K562 (cell line): Measurements from ENCODE around the gene FMNL3. TPM values are rescaled to one million over a fixed set of nuclear protein-coding genes. Genes with fewer than 3 reads are reported as not detected.

ENCODE experiments used
- ARID1B ChIP-seq: fragments of 450-650 bp; IDR thresholded peaks from 2 replicates; pipeline ENCODE4 v1.6.1; 2016; ENCODE audit warnings: antibody characterized with exemption, mild to moderate bottlenecking, inconsistent platforms
- ATF1 ChIP-seq, 2 experiments: fragments of 450-650 bp in 1 of 2; IDR thresholded peaks; 2 replicates each; pipeline ENCODE4 v1.6.1; 2016; ENCODE audit warnings: missing compliant biosample characterization in 1 of 2, missing genetic modification characterization in 1 of 2
- EP400 ChIP-seq: fragments of 450-650 bp; IDR thresholded peaks from 2 replicates; pipeline ENCODE4 v1.6.1; 2017; ENCODE audit warnings: antibody characterized with exemption, mild to moderate bottlenecking, moderate library complexity
- HDAC6 ChIP-seq: IDR thresholded peaks from 2 replicates; pipeline ENCODE4 v1.6.1; 2012; ENCODE audit warnings: low read depth, mild to moderate bottlenecking, control low read depth, inconsistent platforms, low read length, moderate library complexity
- HMGN3 ChIP-seq: IDR thresholded peaks from 2 replicates; pipeline ENCODE4 v1.6.1; 2011; ENCODE audit warnings: borderline replicate concordance, low read depth, mild to moderate bottlenecking, mixed read lengths, low read length; ENCODE audit not compliant: insufficient read length; ENCODE audit errors: extremely low read depth
- MAX ChIP-seq: sonication (generic); formaldehyde crosslinking; IDR thresholded peaks from 2 replicates; pipeline ENCODE4 v1.9.0; 2022; ENCODE audit warnings: mild to moderate bottlenecking, missing genetic modification reagents
- MYC ChIP-seq, 2 experiments: fragments of 250-450 bp in 1 of 2; sonication (Bioruptor Pico) in 1 of 2; IDR thresholded peaks; 2 replicates each; pipeline versions ENCODE4 v1.5.1 to v1.6.1; 2012 to 2021; ENCODE audit warnings: low read depth in 2 of 2, borderline replicate concordance in 1 of 2, improper control_type of control experiment in 1 of 2, low read length in 1 of 2, mild to moderate bottlenecking in 1 of 2, moderate library complexity in 1 of 2
- NCOA1 ChIP-seq: fragments of 450-650 bp; IDR thresholded peaks from 2 replicates; pipeline ENCODE4 v1.6.1; 2016; ENCODE audit warnings: low read depth
- NR2F6 ChIP-seq: fragments of 450-650 bp; formaldehyde crosslinking; IDR thresholded peaks from 2 replicates; pipeline ENCODE4 v1.4.0; 2020; ENCODE audit warnings: mild to moderate bottlenecking
- RAD21 ChIP-seq, 2 experiments: fragments of 250-450 bp in 1 of 2; fragments of 450-650 bp in 1 of 2; sonication (Bioruptor Pico) in 1 of 2; formaldehyde crosslinking in 1 of 2; IDR thresholded peaks in 1 of 2; conservative IDR thresholded peaks in 1 of 2; 2 replicates each; pipeline versions ENCODE4 v1.4.0 to v1.8.0; 2020 to 2022; ENCODE audit warnings: mild to moderate bottlenecking in 2 of 2, moderate library complexity in 1 of 2
- RB1 ChIP-seq: fragments of 450-650 bp; IDR thresholded peaks from 2 replicates; pipeline ENCODE4 v1.6.1; 2017; ENCODE audit warnings: low read depth, mild to moderate bottlenecking
- SIN3A ChIP-seq, 2 experiments: fragments of 150-350 bp in 1 of 2; IDR thresholded peaks; 2 replicates each; pipeline ENCODE4 v1.6.1; 2011 to 2016; ENCODE audit warnings: borderline replicate concordance in 2 of 2, low read depth in 2 of 2, low read length in 2 of 2, mild to moderate bottlenecking in 2 of 2, moderate library complexity in 2 of 2; ENCODE audit not compliant: control insufficient read depth in 1 of 2
- TBP ChIP-seq: optimal IDR thresholded peaks from 2 replicates; pipeline ENCODE3; 2011; ENCODE audit warnings: low read depth, low read length, improper control_type of control experiment
- ZNF134 ChIP-seq: fragments of 250-450 bp; sonication (Bioruptor Pico); conservative IDR thresholded peaks from 2 replicates; pipeline ENCODE4 v1.4.0; 2020
- ZNF444 ChIP-seq: fragments of 250-450 bp; sonication (Bioruptor Pico); IDR thresholded peaks from 2 replicates; pipeline ENCODE4 v1.4.0; 2020; ENCODE audit warnings: mild to moderate bottlenecking, moderate library complexity
- polyA plus RNA-seq, 8 experiments: library from polyadenylated mRNA; depleted of rRNA in 4 of 8; stranded (reverse) in 5 of 8; unstranded in 3 of 8; fragments of >200 nt; fragmentation: Nextera tagmentation in 2 of 8; fragmentation: Illumina TruSeq in 1 of 8; extraction: Ambion mirVana in 2 of 8; extraction: Trizol in 1 of 8; gene quantifications; 2 replicates each; pipeline versions ENCODE4 v1.2.1 to v1.2.3, GENCODE V29; 2011 to 2014; ENCODE audit warnings: inconsistent platforms in 1 of 8, missing spikeins in 1 of 8
- total RNA-seq, 7 experiments: library from RNA; depleted of rRNA in 6 of 7; stranded (reverse); fragments of >200 nt in 6 of 7; fragmentation: Illumina TruSeq in 2 of 7; extraction: Trizol in 2 of 7; gene quantifications; 2 replicates each; pipeline versions ENCODE4 v1.2.1 to v1.2.3, GENCODE V29; 2011 to 2021; ENCODE audit warnings: low replicate concordance in 1 of 7
- TF ChIP-seq, protein P1 (sequence below): fragments of 150-350 bp; conservative IDR thresholded peaks from 2 replicates; pipeline ENCODE4 v1.6.1; 2014; ENCODE audit warnings: low read length
- TF ChIP-seq, protein P2 (sequence below): sonication (generic); formaldehyde crosslinking; IDR thresholded peaks from 2 replicates; pipeline ENCODE4 v1.8.0; 2022; ENCODE audit warnings: mild to moderate bottlenecking, missing genetic modification reagents
- TF ChIP-seq, protein P3 (sequence below), 2 experiments: fragments of 450-650 bp in 1 of 2; IDR thresholded peaks; 2 replicates each; pipeline ENCODE4 v1.6.1; 2011 to 2017; ENCODE audit warnings: low read depth in 2 of 2, antibody characterized with exemption in 1 of 2, borderline replicate concordance in 1 of 2, low read length in 1 of 2, mild to moderate bottlenecking in 1 of 2, mixed read lengths in 1 of 2; ENCODE audit not compliant: control insufficient read depth in 1 of 2

Gene FMNL3
- total and polyA plus RNA-seq, 9 of the 15 experiments (the other 6 are each of a cell fraction or from before 2014, with no cell fraction given) = 0.49 to 14.4 (median 6.8) TPM

- TF ChIP-seq, protein P1, sequence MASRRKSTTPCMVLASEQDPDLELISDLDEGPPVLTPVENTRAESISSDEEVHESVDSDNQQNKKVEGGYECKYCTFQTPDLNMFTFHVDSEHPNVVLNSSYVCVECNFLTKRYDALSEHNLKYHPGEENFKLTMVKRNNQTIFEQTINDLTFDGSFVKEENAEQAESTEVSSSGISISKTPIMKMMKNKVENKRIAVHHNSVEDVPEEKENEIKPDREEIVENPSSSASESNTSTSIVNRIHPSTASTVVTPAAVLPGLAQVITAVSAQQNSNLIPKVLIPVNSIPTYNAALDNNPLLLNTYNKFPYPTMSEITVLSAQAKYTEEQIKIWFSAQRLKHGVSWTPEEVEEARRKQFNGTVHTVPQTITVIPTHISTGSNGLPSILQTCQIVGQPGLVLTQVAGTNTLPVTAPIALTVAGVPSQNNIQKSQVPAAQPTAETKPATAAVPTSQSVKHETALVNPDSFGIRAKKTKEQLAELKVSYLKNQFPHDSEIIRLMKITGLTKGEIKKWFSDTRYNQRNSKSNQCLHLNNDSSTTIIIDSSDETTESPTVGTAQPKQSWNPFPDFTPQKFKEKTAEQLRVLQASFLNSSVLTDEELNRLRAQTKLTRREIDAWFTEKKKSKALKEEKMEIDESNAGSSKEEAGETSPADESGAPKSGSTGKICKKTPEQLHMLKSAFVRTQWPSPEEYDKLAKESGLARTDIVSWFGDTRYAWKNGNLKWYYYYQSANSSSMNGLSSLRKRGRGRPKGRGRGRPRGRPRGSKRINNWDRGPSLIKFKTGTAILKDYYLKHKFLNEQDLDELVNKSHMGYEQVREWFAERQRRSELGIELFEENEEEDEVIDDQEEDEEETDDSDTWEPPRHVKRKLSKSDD = no peak
- TF ChIP-seq ARID1B = peak; percentile 72
- 0 out of 2 replicates have a peak, but pooled peaks have one; percentile 36 for TF ChIP-seq ZNF444 (CRISPR knock-in tag)
- TF ChIP-seq RAD21 (CRISPR knock-in tag; conservative IDR thresholded peaks at IDR 0.05 in 1 of 2, IDR thresholded peaks at IDR 0.05 in 1 of 2) = no peak
- 0 out of 2 replicates have a peak, but pooled peaks have one; percentile 19 for TF ChIP-seq NCOA1
- peak; percentile 68 for TF ChIP-seq RB1
- peak; percentile 58 for TF ChIP-seq TBP
- no peak for TF ChIP-seq HDAC6
- peak; percentile 95 for TF ChIP-seq HMGN3
- TF ChIP-seq, protein P2, sequence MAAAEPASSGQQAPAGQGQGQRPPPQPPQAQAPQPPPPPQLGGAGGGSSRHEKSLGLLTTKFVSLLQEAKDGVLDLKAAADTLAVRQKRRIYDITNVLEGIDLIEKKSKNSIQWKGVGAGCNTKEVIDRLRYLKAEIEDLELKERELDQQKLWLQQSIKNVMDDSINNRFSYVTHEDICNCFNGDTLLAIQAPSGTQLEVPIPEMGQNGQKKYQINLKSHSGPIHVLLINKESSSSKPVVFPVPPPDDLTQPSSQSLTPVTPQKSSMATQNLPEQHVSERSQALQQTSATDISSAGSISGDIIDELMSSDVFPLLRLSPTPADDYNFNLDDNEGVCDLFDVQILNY = no peak
- peak; percentile 84 to 91; a peak in 3 of 4 replicates for TF ChIP-seq SIN3A (IDR thresholded peaks at IDR 0.05; ENCODE audit: borderline replicate concordance in 2 of 2, control insufficient read depth in 1 of 2, low read depth in 2 of 2, low read length in 2 of 2)
- no peak for TF ChIP-seq MAX (CRISPR knock-in tag)
- 0 out of 2 replicates have a peak, but pooled peaks have one; percentile 18 for TF ChIP-seq ZNF134 (CRISPR knock-in tag)
- peak; percentile 35; the same call in 1 of the 2 replicates for TF ChIP-seq EP400
- TF ChIP-seq MYC (IDR thresholded peaks at IDR 0.05; ENCODE audit: low read depth, low read length) = 0 out of 2 replicates have a peak, but pooled peaks have one; percentile 29
- TF ChIP-seq MYC (CRISPR knock-in tag; IDR thresholded peaks at IDR 0.05; ENCODE audit: borderline replicate concordance, low read depth) = no peak
- no peak for TF ChIP-seq NR2F6 (CRISPR knock-in tag)
- no peak for TF ChIP-seq ATF1 (CRISPR knock-in tag; IDR thresholded peaks at IDR 0.05)
- TF ChIP-seq ATF1 (tag; IDR thresholded peaks at IDR 0.05) = peak; percentile 88
- TF ChIP-seq, protein P3, sequence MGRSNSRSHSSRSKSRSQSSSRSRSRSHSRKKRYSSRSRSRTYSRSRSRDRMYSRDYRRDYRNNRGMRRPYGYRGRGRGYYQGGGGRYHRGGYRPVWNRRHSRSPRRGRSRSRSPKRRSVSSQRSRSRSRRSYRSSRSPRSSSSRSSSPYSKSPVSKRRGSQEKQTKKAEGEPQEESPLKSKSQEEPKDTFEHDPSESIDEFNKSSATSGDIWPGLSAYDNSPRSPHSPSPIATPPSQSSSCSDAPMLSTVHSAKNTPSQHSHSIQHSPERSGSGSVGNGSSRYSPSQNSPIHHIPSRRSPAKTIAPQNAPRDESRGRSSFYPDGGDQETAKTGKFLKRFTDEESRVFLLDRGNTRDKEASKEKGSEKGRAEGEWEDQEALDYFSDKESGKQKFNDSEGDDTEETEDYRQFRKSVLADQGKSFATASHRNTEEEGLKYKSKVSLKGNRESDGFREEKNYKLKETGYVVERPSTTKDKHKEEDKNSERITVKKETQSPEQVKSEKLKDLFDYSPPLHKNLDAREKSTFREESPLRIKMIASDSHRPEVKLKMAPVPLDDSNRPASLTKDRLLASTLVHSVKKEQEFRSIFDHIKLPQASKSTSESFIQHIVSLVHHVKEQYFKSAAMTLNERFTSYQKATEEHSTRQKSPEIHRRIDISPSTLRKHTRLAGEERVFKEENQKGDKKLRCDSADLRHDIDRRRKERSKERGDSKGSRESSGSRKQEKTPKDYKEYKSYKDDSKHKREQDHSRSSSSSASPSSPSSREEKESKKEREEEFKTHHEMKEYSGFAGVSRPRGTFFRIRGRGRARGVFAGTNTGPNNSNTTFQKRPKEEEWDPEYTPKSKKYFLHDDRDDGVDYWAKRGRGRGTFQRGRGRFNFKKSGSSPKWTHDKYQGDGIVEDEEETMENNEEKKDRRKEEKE (IDR thresholded peaks at IDR 0.05; ENCODE audit: borderline replicate concordance in 1 of 2, control insufficient read depth in 1 of 2, low read depth in 2 of 2, low read length in 1 of 2) = no peak
These were observed 33.5 kb downstream of the FMNL3 start (continued) for GRCh38 chr12:49673446-49674317.
